ENCODE measurements around the gene SNAPC2. TPM values are rescaled to one million over a fixed set of nuclear protein-coding genes. Genes with fewer than 3 reads are reported as not detected.

Gene SNAPC2
- total RNA-seq, 1 donor from 2014 or later = 13.4 TPM

- TF ChIP-seq CTCF (IDR thresholded peaks at IDR 0.05; ENCODE audit: insufficient read depth, low read length, severe bottlenecking) = no peak
- DNase-seq (ENCODE audit: low read depth) = no peak
- no peaks in the 10 kb centered on the region for H3K27me3 ChIP-seq (ENCODE audit: control insufficient read depth, insufficient read depth, low read length)
- peaks cover 7% of the 10 kb centered on the region for H3K36me3 ChIP-seq (ENCODE audit: control insufficient read depth, insufficient read depth, low read length)
- no peak for FAIRE-seq
- H3K4me3 ChIP-seq (ENCODE audit: low read depth, low read length) = no peak overlapping the region
Observed at GRCh38 chr19:7895565-7895964, 24.6 kb upstream of the SNAPC2 start.

- DNase-seq (ENCODE audit: low read depth) (no peak), FAIRE-seq (no peak)
- TF ChIP-seq CTCF (IDR thresholded peaks at IDR 0.05; ENCODE audit: insufficient read depth, low read length, severe bottlenecking) = no peak
- H3K4me3 ChIP-seq (ENCODE audit: low read depth, low read length) = no peak overlapping the region
- peaks cover 7% of the 10 kb centered on the region for H3K36me3 ChIP-seq (ENCODE audit: control insufficient read depth, insufficient read depth, low read length)
- H3K27me3 ChIP-seq (ENCODE audit: control insufficient read depth, insufficient read depth, low read length) = no peaks in the 10 kb centered on the region
Observed at GRCh38 chr19:7897292-7897691, 22.8 kb upstream of the SNAPC2 start.

- no peak for TF ChIP-seq CTCF (IDR thresholded peaks at IDR 0.05; ENCODE audit: insufficient read depth, low read length, severe bottlenecking)
- no peak overlapping the region for H3K4me3 ChIP-seq (ENCODE audit: low read depth, low read length)
- FAIRE-seq = peak; percentile 50
Observed at GRCh38 chr19:7898967-7899366, 21.2 kb upstream of the SNAPC2 start.

GRCh38 chr19:7899751-7900378 lies 20.3 kb upstream of the SNAPC2 start:
- Histone ChIP-seq H3K27me3 (ENCODE audit: control insufficient read depth, insufficient read depth, low read length) (no peaks in the 10 kb centered on the region), H3K36me3 (ENCODE audit: control insufficient read depth, insufficient read depth, low read length) (peaks cover 7% of the 10 kb centered on the region), H3K4me3 (ENCODE audit: low read depth, low read length) (no peak overlapping the region)
- no peak for FAIRE-seq
- no peak for DNase-seq (ENCODE audit: low read depth)
- no peak for TF ChIP-seq CTCF (IDR thresholded peaks at IDR 0.05; ENCODE audit: insufficient read depth, low read length, severe bottlenecking)

More at GRCh38 chr19:7898967-7899366, 21.2 kb upstream of the SNAPC2 start:
- no peak for DNase-seq (ENCODE audit: low read depth)
- peaks cover 7% of the 10 kb centered on the region for H3K36me3 ChIP-seq (ENCODE audit: control insufficient read depth, insufficient read depth, low read length)
- no peaks in the 10 kb centered on the region for H3K27me3 ChIP-seq (ENCODE audit: control insufficient read depth, insufficient read depth, low read length)

- no peak for TF ChIP-seq CTCF (IDR thresholded peaks at IDR 0.05; ENCODE audit: insufficient read depth, low read length, severe bottlenecking)
- no peaks in the 10 kb centered on the region for H3K27me3 ChIP-seq (ENCODE audit: control insufficient read depth, insufficient read depth, low read length)
- H3K36me3 ChIP-seq (ENCODE audit: control insufficient read depth, insufficient read depth, low read length) = peaks cover 7% of the 10 kb centered on the region
- DNase-seq (ENCODE audit: low read depth) (no peak), FAIRE-seq (no peak)
- no peak overlapping the region for H3K4me3 ChIP-seq (ENCODE audit: low read depth, low read length)
Observed at GRCh38 chr19:7900401-7900870, 19.7 kb upstream of the SNAPC2 start.

- Histone ChIP-seq H3K27me3 (ENCODE audit: control insufficient read depth, insufficient read depth, low read length) (no peaks in the 10 kb centered on the region), H3K36me3 (ENCODE audit: control insufficient read depth, insufficient read depth, low read length) (peaks cover 11% of the 10 kb centered on the region), H3K4me3 (ENCODE audit: low read depth, low read length) (no peak overlapping the region)
- FAIRE-seq (no peak), DNase-seq (ENCODE audit: low read depth) (no peak)
- no peak for TF ChIP-seq CTCF (IDR thresholded peaks at IDR 0.05; ENCODE audit: insufficient read depth, low read length, severe bottlenecking)
Observed at GRCh38 chr19:7900931-7901330, 19.2 kb upstream of the SNAPC2 start.

Data from bronchial epithelial cell (primary cell).